Lower leg skin (tissue), 3 donors: ENCODE measurements around the gene ADCY6.

Experiments
- CTCF ChIP-seq, 3 donors: fragments of 450-650 bp; IDR thresholded peaks; one replicate each; pipeline ENCODE4 v1.5.1; 2016; ENCODE audit warnings: antibody characterized with exemption in 3 of 3, mild to moderate bottlenecking in 3 of 3, moderate library complexity in 2 of 3
- POLR2A ChIP-seq, 2 donors: fragments of 450-650 bp; IDR thresholded peaks; one replicate each; pipeline ENCODE4 v1.6.1; 2016 to 2017; ENCODE audit warnings: antibody characterized with exemption in 2 of 2, mild to moderate bottlenecking in 1 of 2, moderate library complexity in 1 of 2

- TF ChIP-seq CTCF (IDR thresholded peaks at IDR 0.05) = no peak
- no peak for TF ChIP-seq POLR2A (IDR thresholded peaks at IDR 0.05)
Measured at GRCh38 chr12:48758737-48759136, 30.2 kb downstream of the ADCY6 start.
